ENCODE measurements around the gene RHCE.

DNA sequence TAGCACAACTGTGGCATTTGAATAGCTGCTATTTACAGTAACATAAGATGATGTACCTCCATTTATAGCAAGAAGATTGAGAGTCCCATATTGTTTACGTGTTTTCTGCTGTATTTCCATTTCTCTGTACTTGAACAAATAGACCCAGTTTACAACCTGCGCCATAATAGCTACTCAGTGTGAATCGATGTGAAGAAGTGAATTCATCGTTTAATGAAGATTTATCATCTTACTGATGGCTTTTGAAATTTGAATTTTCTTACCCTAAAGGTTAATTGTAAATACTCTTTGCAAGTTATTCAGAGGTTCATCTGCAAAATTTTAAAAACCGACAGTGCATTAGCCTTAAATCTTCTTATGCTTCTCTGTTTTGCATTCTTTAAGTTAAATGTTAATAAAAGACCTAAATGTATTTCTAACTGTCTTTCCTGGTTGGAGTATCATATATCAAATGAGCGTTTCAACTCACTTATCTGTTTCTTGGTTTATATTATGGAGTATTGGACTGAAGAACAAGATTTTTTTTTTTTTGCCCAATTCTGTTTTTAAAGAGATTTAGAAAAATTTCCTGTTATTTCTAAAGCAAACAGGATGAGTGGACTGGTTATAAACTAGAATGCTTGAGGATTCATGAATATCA is 12.2 kb upstream of the RHCE start:
- TF ChIP-seq, protein P1, sequence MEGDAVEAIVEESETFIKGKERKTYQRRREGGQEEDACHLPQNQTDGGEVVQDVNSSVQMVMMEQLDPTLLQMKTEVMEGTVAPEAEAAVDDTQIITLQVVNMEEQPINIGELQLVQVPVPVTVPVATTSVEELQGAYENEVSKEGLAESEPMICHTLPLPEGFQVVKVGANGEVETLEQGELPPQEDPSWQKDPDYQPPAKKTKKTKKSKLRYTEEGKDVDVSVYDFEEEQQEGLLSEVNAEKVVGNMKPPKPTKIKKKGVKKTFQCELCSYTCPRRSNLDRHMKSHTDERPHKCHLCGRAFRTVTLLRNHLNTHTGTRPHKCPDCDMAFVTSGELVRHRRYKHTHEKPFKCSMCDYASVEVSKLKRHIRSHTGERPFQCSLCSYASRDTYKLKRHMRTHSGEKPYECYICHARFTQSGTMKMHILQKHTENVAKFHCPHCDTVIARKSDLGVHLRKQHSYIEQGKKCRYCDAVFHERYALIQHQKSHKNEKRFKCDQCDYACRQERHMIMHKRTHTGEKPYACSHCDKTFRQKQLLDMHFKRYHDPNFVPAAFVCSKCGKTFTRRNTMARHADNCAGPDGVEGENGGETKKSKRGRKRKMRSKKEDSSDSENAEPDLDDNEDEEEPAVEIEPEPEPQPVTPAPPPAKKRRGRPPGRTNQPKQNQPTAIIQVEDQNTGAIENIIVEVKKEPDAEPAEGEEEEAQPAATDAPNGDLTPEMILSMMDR (conservative IDR thresholded peaks at IDR 0.05 in 1 of 2, IDR thresholded peaks at IDR 0.05 in 1 of 2; ENCODE audit: low read depth in 1 of 2, low read length in 2 of 2) = no peak
- no peak for TF ChIP-seq EZH2 (IDR thresholded peaks at IDR 0.05; ENCODE audit: low read length, missing control alignments)
